OCI-LY3 (cell line): ENCODE data around the gene WDR4.

Source experiments
- H2AFZ ChIP-seq: fragments of 200-600, 300-600 bp; shearing (Covaris generic); 2 replicates; pipeline ENCODE4 v1.6.0; 2014; ENCODE audit warnings: antibody characterized with exemption, low read depth, low read length
- H3K27ac ChIP-seq: fragments of 200-600, 300-600 bp; sonication (generic); 2 replicates; pipeline ENCODE4 v1.5.1; 2014; ENCODE audit warnings: mild to moderate bottlenecking, low read length, moderate library complexity, mixed read lengths
- H3K27me3 ChIP-seq: fragments of 200-600, 300-600 bp; sonication (generic); 2 replicates; pipeline ENCODE4 v1.6.1; 2014; ENCODE audit warnings: low read depth, low read length, mixed read lengths
- H3K36me3 ChIP-seq: fragments of 200-600, 300-600 bp; sonication (generic); replicated peaks from 2 replicates; pipeline ENCODE3; 2014; ENCODE audit warnings: low read depth, low read length, mixed read lengths
- H3K4me1 ChIP-seq: fragments of 300-600, 200-600 bp; sonication (generic); 2 replicates; pipeline ENCODE4 v1.6.1; 2014; ENCODE audit warnings: low read length, mixed read lengths
- H3K4me2 ChIP-seq: fragments of 200-600, 300-600 bp; sonication (generic); 2 replicates; pipeline ENCODE4 v1.6.1; 2014; ENCODE audit warnings: low read length, mixed read lengths
- H3K4me3 ChIP-seq: fragments of 300-600, 200-600 bp; sonication (generic); 2 replicates; pipeline ENCODE4 v1.5.1; 2014; ENCODE audit warnings: antibody characterized with exemption, mild to moderate bottlenecking, low read length, moderate library complexity
- H3K79me2 ChIP-seq: fragments of 300-600, 200-600 bp; shearing (Covaris generic); 2 replicates; pipeline ENCODE4 v1.6.1; 2014; ENCODE audit warnings: mild to moderate bottlenecking, low read length, mixed read lengths
- H3K9ac ChIP-seq: fragments of 300-600, 200-600 bp; shearing (Covaris generic); 2 replicates; pipeline ENCODE4 v1.6.0; 2014; ENCODE audit warnings: mild to moderate bottlenecking, low read length, moderate library complexity
- H3K9me3 ChIP-seq: fragments of 200-600, 300-600 bp; shearing (Covaris generic); 2 replicates; pipeline ENCODE4 v1.6.1; 2014; ENCODE audit warnings: low read length, mixed read lengths; ENCODE audit not compliant: insufficient read depth
- H4K20me1 ChIP-seq: fragments of 200-600, 300-600 bp; sonication (generic); 2 replicates; pipeline ENCODE4 v1.6.1; 2016; ENCODE audit warnings: low read length, mixed read lengths; ENCODE audit not compliant: insufficient read depth
- CTCF ChIP-seq: fragments of 200-600, 300-600 bp; sonication (generic); IDR thresholded peaks from 2 replicates; pipeline ENCODE4 v1.5.1; 2014; ENCODE audit warnings: antibody characterized with exemption, low read length, low read depth
- EZH2phosphoT487 ChIP-seq: fragments of 200-600 bp; shearing (Covaris generic); IDR thresholded peaks from 2 replicates; pipeline ENCODE4 v1.6.1; 2018; ENCODE audit warnings: antibody characterized with exemption, mixed run types, low read depth

The WDR4 gene

GRCh38 chr21:42836767-42837301, 42.5 kb downstream of the WDR4 start:
- H3K79me2 ChIP-seq = no peaks in the 10 kb centered on the region
- no peaks in the 10 kb centered on the region for H3K27me3 ChIP-seq

GRCh38 chr21:42836402-42836666, 43.0 kb downstream of the WDR4 start:
- H3K27me3 ChIP-seq = no peaks in the 10 kb centered on the region
- H3K79me2 ChIP-seq = no peaks in the 10 kb centered on the region
- H3K9me3 ChIP-seq = no peaks in the 10 kb centered on the region
- H3K4me1 ChIP-seq = peaks cover 5% of the 10 kb centered on the region; the same call in 1 of the 2 replicates
- H3K9ac ChIP-seq = no peak overlapping the region
- H2AFZ ChIP-seq = no peak overlapping the region
- peaks cover 13% of the 10 kb centered on the region for H3K36me3 ChIP-seq
- H3K27ac ChIP-seq = no peak overlapping the region
- no peak for TF ChIP-seq EZH2phosphoT487
- TF ChIP-seq CTCF = no peak
- H3K4me3 ChIP-seq = no peak overlapping the region
- no peaks in the 10 kb centered on the region for H4K20me1 ChIP-seq
- no peak overlapping the region for H3K4me2 ChIP-seq

More at GRCh38 chr21:42836767-42837301, 42.5 kb downstream of the WDR4 start:
- Histone ChIP-seq H3K4me2 (no peak overlapping the region), H3K27ac (no peak overlapping the region), H3K4me1 (peaks cover 5% of the 10 kb centered on the region; the same call in 1 of the 2 replicates), H3K36me3 (peaks cover 13% of the 10 kb centered on the region), H3K9ac (no peak overlapping the region), H4K20me1 (no peaks in the 10 kb centered on the region), H3K4me3 (no peak overlapping the region), H3K9me3 (no peaks in the 10 kb centered on the region), H2AFZ (no peak overlapping the region)
- no peak for TF ChIP-seq EZH2phosphoT487
- no peak for TF ChIP-seq CTCF

GRCh38 chr21:42835611-42836401, 43.5 kb downstream of the WDR4 start:
- no peak overlapping the region for H2AFZ ChIP-seq
- peaks cover 5% of the 10 kb centered on the region; the same call in 1 of the 2 replicates for H3K4me1 ChIP-seq
- no peak overlapping the region for H3K9ac ChIP-seq
- no peaks in the 10 kb centered on the region for H3K9me3 ChIP-seq
- no peak for TF ChIP-seq CTCF
- TF ChIP-seq EZH2phosphoT487 = no peak
- no peak overlapping the region for H3K4me2 ChIP-seq
- H3K4me3 ChIP-seq = no peak overlapping the region
- H4K20me1 ChIP-seq = no peaks in the 10 kb centered on the region
- no peaks in the 10 kb centered on the region for H3K79me2 ChIP-seq
- peaks cover 9% of the 10 kb centered on the region for H3K36me3 ChIP-seq
- no peaks in the 10 kb centered on the region for H3K27me3 ChIP-seq
- H3K27ac ChIP-seq = no peak overlapping the region

- H3K36me3 ChIP-seq = peaks cover 3% of the 10 kb centered on the region
- H3K4me2 ChIP-seq = no peak overlapping the region
- no peak overlapping the region for H3K9ac ChIP-seq
- no peaks in the 10 kb centered on the region for H4K20me1 ChIP-seq
- no peak for TF ChIP-seq CTCF
- no peak for TF ChIP-seq EZH2phosphoT487
- no peaks in the 10 kb centered on the region for H3K27me3 ChIP-seq
- H3K4me3 ChIP-seq = no peak overlapping the region
- H3K79me2 ChIP-seq = no peaks in the 10 kb centered on the region
- no peak overlapping the region for H2AFZ ChIP-seq
- no peak overlapping the region for H3K27ac ChIP-seq
- no peaks in the 10 kb centered on the region for H3K9me3 ChIP-seq
- peaks cover 5% of the 10 kb centered on the region; the same call in 1 of the 2 replicates for H3K4me1 ChIP-seq
These were observed 44.1 kb downstream of the WDR4 start for GRCh38 chr21:42835211-42835610.
